Measurements from ENCODE around the gene NAV1. TPM values are rescaled to one million over a fixed set of nuclear protein-coding genes. Genes with fewer than 3 reads are reported as not detected.

NAV1 gene
- polyA plus RNA-seq, 2 of the 4 experiments (the other 2 are of a cell fraction): 3.7 to 8.4 TPM

GRCh38 chr1:201528631-201529252 is 10.2 kb upstream of the NAV1 start:
- ChIA-PET CTCF (interaction anchor here (0.8 to 49.4 kb wide), 13 partner anchors 13 to 314 kb away, joined by 3 to 1452 read pairs (median 27); partner anchors contain the start of gene CSRP1), POLR2A (no interaction called here)
- WGBS (ENCODE audit: missing lambda C conversion rate): 63% methylated on average over 3 of the region's 3 CpGs
- H3K27ac ChIP-seq: peak overlapping the region in 1 of 2 experiments; percentile 4; a peak in 1 of 6 replicates
- H3K4me3 ChIP-seq: no peak overlapping the region
- H3K4me2 ChIP-seq: peak overlapping the region; percentile 40; the same call in 1 of the 3 replicates
- peak in 1 of 2 experiments; percentile 66 for DNase-seq (ENCODE audit: low read depth in 1 of 2, low spot score in 1 of 2)
- peaks cover 5% of the 10 kb centered on the region; the same call in 2 of the 3 replicates for H3K4me1 ChIP-seq
- no peaks in the 10 kb centered on the region for H3K9me3 ChIP-seq
- peak in 1 of 2 experiments; percentile 52; a peak in 3 of 6 replicates for ATAC-seq
- no peak for FAIRE-seq
- TF ChIP-seq SMC3 (IDR thresholded peaks at IDR 0.05) (no peak), BHLHE40 (IDR thresholded peaks at IDR 0.05; ENCODE audit: low read depth, low read length) (no peak), HDAC2 (IDR thresholded peaks at IDR 0.05) (no peak), CHD2 (IDR thresholded peaks at IDR 0.05; ENCODE audit: low read length, partially characterized antibody) (no peak), HEYL (CRISPR knock-in tag; IDR thresholded peaks at IDR 0.05) (no peak)

- Histone ChIP-seq H3K4me2 (no peak overlapping the region), H3K9me3 (no peaks in the 10 kb centered on the region), H3K27ac (peak overlapping the region in 1 of 2 experiments; percentile 52; a peak in 2 of 6 replicates), H3K4me3 (no peak overlapping the region), H3K4me1 (peaks cover 21% of the 10 kb centered on the region)
- peak; percentile 75 to 89 for DNase-seq (ENCODE audit: low read depth in 1 of 2, low spot score in 1 of 2)
- CTCF ChIA-PET: interaction anchor here (0.6 to 49.4 kb wide), 70 partner anchors 10 to 461 kb away, joined by 3 to 1452 read pairs (median 4); partner anchors contain the start of genes CSRP1, IPO9 and PHLDA3
- no peak for TF ChIP-seq GATA3 (IDR thresholded peaks at IDR 0.05; ENCODE audit: borderline replicate concordance)
- peak; percentile 77; the same call in 1 of the 2 replicates for TF ChIP-seq MYC (IDR thresholded peaks at IDR 0.05; ENCODE audit: borderline replicate concordance, low read length)
- TF ChIP-seq CTCF (IDR thresholded peaks at IDR 0.05): peak; percentile 90
- TF ChIP-seq SMC3 (IDR thresholded peaks at IDR 0.05): peak; percentile 87
- no peak for TF ChIP-seq FOSB (CRISPR knock-in tag; IDR thresholded peaks at IDR 0.05)
- no peak for TF ChIP-seq PBX3 (IDR thresholded peaks at IDR 0.05)
- peak; percentile 72 for TF ChIP-seq MAX (IDR thresholded peaks at IDR 0.05)
- peak; percentile 93 to 96 for TF ChIP-seq RAD21 (conservative IDR thresholded peaks at IDR 0.05 in 1 of 2, IDR thresholded peaks at IDR 0.05 in 1 of 2)
- ATAC-seq: peak; percentile 89 to 94
- no peak for FAIRE-seq
- 54% methylated on average over 24 of the region's 26 CpGs for WGBS (ENCODE audit: missing lambda C conversion rate)
- POLR2A ChIA-PET: interaction anchor here (1.1 kb wide), 1 partner anchor 10 kb away, joined by 3 read pairs; no protein-coding TSS in a partner anchor
Observed at GRCh38 chr1:201530741-201531531, 8.0 kb upstream of the NAV1 start.

- no peak for ATAC-seq
- Histone ChIP-seq H3K9me3 (no peaks in the 10 kb centered on the region), H3K4me2 (no peak overlapping the region), H3K4me1 (peaks cover 29% of the 10 kb centered on the region), H3K27ac (peak overlapping the region in 1 of 2 experiments; percentile 52; a peak in 2 of 6 replicates), H3K4me3 (no peak overlapping the region)
- no peak for FAIRE-seq
- ChIA-PET CTCF (interaction anchor here (0.8 to 49.4 kb wide), 43 partner anchors 9 to 449 kb away, joined by 3 to 1452 read pairs (median 5); partner anchors contain the start of genes CSRP1, IPO9 and PHLDA3), POLR2A (interaction anchor here (0.6 kb wide), 1 partner anchor 29 kb away, joined by 3 read pairs; no protein-coding TSS in a partner anchor)
- WGBS (ENCODE audit: missing lambda C conversion rate): 83% methylated on average over 9 of the region's 9 CpGs
- no peak for DNase-seq (ENCODE audit: low read depth in 1 of 2, low spot score in 1 of 2)
- TF ChIP-seq PBX3 (IDR thresholded peaks at IDR 0.05) (no peak), POLR2AphosphoS2 (conservative IDR thresholded peaks at IDR 0.05; ENCODE audit: low read length) (no peak), CHD2 (IDR thresholded peaks at IDR 0.05; ENCODE audit: low read length, partially characterized antibody) (no peak), ZNF302 (CRISPR knock-in tag; IDR thresholded peaks at IDR 0.05) (no peak), ATOH8 (CRISPR knock-in tag; IDR thresholded peaks at IDR 0.05; ENCODE audit: low read depth) (no peak), RFX5 (IDR thresholded peaks at IDR 0.05) (no peak), TFCP2L1 (CRISPR knock-in tag; IDR thresholded peaks at IDR 0.05) (no peak), RNF2 (IDR thresholded peaks at IDR 0.05; ENCODE audit: borderline replicate concordance, low read depth) (no peak), SREBF2 (IDR thresholded peaks at IDR 0.05) (no peak), E2F6 (IDR thresholded peaks at IDR 0.05; ENCODE audit: borderline replicate concordance, low read depth) (no peak), EHF (CRISPR knock-in tag; IDR thresholded peaks at IDR 0.05) (no peak), FOSB (CRISPR knock-in tag; IDR thresholded peaks at IDR 0.05) (no peak), FOSL2 (IDR thresholded peaks at IDR 0.05) (no peak), FOSL2 (CRISPR knock-in tag; IDR thresholded peaks at IDR 0.05) (no peak)
Observed at GRCh38 chr1:201531551-201532425, 7.1 kb upstream of the NAV1 start.
